Stimulated activated effector memory CD8-positive, alpha-beta T cell treated with anti-CD3 and anti-CD28 coated beads, Interleukin-12 subunit alpha, Interleukin-12 subunit beta, amount 100 ng/mL, for 72 hours (primary cell): ENCODE results near the gene DYNLRB1.
"Not testable (repeated sequence)": the region's sequence is repeated elsewhere in the genome, so short reads cannot be mapped to it uniquely, and the experiment has no call there.

ENCODE experiments used
- ATAC-seq: fragments of 150-1000 bp; cut with Tn5 transposase; 2 replicates; pipeline ENCODE4 v1.10.0; 2021
- DNase-seq, 2 donors: peaks; one replicate each; pipeline ENCODE4 v3.0.0; 2021 to 2022; ENCODE audit warnings: low spot score in 2 of 2
- H3K27ac Mint-ChIP-seq: one replicate; pipeline ENCODE4 v1.8.0; 2022; ENCODE audit warnings: mild to moderate bottlenecking, mixed read lengths
- H3K36me3 Mint-ChIP-seq: one replicate; pipeline ENCODE4 v1.8.0; 2022; ENCODE audit warnings: mild to moderate bottlenecking, mixed read lengths
- H3K4me1 Mint-ChIP-seq: one replicate; pipeline ENCODE4 v1.8.0; 2022; ENCODE audit warnings: mixed read lengths
- H3K4me3 Mint-ChIP-seq: one replicate; pipeline ENCODE4 v1.8.0; 2022; ENCODE audit warnings: mild to moderate bottlenecking, mixed read lengths
- H3K9me3 Mint-ChIP-seq: one replicate; pipeline ENCODE4 v1.8.0; 2022; ENCODE audit warnings: mixed read lengths

The DYNLRB1 gene

DNA sequence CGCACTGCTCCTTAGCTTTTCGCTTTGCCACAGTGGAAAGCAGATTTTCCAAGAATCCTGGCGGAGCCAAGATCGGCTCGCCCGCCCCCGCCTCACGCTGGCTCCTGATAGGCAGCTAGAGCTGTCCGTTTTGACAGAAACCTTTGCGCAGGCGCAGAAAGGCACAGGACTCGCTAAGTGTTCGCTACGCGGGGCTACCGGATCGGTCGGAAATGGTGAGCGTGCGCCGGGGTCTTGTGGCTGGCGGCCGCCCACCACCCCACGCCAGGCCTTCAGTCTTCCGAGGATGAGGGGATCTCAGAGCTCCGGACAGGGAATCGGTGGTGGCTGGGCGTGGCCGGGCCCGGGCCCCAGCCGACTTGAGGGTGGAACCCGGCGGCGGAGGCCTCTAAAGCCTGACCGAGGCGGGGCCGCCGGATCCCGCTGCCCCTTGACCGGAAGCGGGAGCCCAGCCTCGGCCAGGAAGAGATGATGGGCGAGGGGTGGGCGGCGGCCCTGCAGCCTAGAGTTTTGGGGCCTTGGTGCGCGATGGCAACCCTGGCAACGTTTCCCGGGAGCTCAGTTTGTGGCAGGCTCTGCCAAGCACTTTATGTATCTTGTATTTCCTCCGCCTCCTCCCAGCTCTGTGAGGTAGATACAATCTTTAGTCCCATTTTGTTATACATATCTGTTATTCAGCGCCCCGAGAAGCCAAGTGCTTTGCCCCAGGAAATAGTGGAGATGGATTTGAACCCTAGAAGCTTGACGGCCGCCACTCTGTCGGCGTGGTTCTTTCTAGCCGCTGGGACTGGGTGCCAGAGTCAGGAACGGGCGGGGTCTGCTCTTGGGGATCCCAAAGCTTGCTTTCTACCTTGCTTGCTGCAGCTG, at the start of gene DYNLRB1:
TSS of gene DYNLRB1 (plus strand) at position 176 of the 867 bp plus-strand sequence. CDS start at position 213, 37 bp downstream.
- H3K9me3 Mint-ChIP-seq: no peaks in the 10 kb centered on the region
- peaks cover 53% of the 10 kb centered on the region for H3K36me3 Mint-ChIP-seq
- H3K4me1 Mint-ChIP-seq: peaks cover 41% of the 10 kb centered on the region
- ATAC-seq (peak; percentile 91), DNase-seq (peak; percentile 96 to 99)
- peak within 1 kb of the TSS; percentile 97 for H3K4me3 Mint-ChIP-seq
- H3K27ac Mint-ChIP-seq: peak within 1 kb of the TSS; percentile 98

- H3K4me1 Mint-ChIP-seq: no peaks in the 10 kb centered on the region
- no peak for ATAC-seq
- DNase-seq: no peak
- H3K4me3 Mint-ChIP-seq: no peak overlapping the region
- peaks cover 99% of the 10 kb centered on the region for H3K36me3 Mint-ChIP-seq
- no peaks in the 10 kb centered on the region for H3K9me3 Mint-ChIP-seq
- H3K27ac Mint-ChIP-seq: no peak overlapping the region
These were observed 47.3 kb upstream of the DYNLRB1 start for GRCh38 chr20:34468951-34469350.

GRCh38 chr20:34472246-34472925, 43.8 kb upstream of the DYNLRB1 start:
- Mint-ChIP-seq H3K9me3 (no peaks in the 10 kb centered on the region), H3K27ac (no peak overlapping the region), H3K4me1 (peaks cover 9% of the 10 kb centered on the region), H3K36me3 (peaks cover 89% of the 10 kb centered on the region), H3K4me3 (no peak overlapping the region)
- no peak for DNase-seq
- ATAC-seq: no peak

GRCh38 chr20:34473262-34473883, 42.8 kb upstream of the DYNLRB1 start:
- Mint-ChIP-seq H3K36me3 (peaks cover 89% of the 10 kb centered on the region), H3K4me3 (no peak overlapping the region), H3K27ac (no peak overlapping the region), H3K4me1 (peaks cover 9% of the 10 kb centered on the region), H3K9me3 (no peaks in the 10 kb centered on the region)
- no peak for DNase-seq
- peak; percentile 63 for ATAC-seq

GRCh38 chr20:34475979-34476736, 40.1 kb upstream of the DYNLRB1 start:
- DNase-seq (peak in 1 of 2 donors; percentile 10), ATAC-seq (peak; percentile 63)
- Mint-ChIP-seq H3K27ac (peak overlapping the region; percentile 53), H3K9me3 (no peaks in the 10 kb centered on the region), H3K4me3 (no peak overlapping the region), H3K4me1 (peaks cover 9% of the 10 kb centered on the region), H3K36me3 (peaks cover 89% of the 10 kb centered on the region)

DNA sequence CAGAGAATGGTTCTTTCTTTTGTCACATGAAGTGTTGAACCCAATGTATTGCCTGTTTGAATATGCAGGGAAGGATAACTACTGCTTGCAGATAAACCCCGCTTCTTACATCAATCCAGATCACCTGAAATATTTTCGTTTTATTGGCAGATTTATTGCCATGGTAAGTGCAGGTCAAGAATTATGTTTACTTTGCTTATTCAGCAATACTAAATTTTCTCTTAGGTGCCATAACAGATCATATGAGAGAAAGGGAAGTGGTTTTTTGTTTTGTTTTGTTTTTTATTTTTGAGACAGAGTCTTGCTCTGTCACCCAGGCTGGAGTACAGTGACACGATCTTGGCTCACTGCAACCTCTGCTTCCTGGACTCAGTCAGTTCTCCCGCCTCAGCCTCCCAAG, 36.6 kb upstream of the DYNLRB1 start:
- Mint-ChIP-seq H3K9me3 (no peaks in the 10 kb centered on the region), H3K4me1 (peaks cover 9% of the 10 kb centered on the region), H3K36me3 (peaks cover 89% of the 10 kb centered on the region), H3K4me3 (no peak overlapping the region), H3K27ac (no peak overlapping the region)
- ATAC-seq (no peak), DNase-seq (no peak)

GRCh38 chr20:34482154-34482553, 34.1 kb upstream of the DYNLRB1 start:
- DNase-seq, H3K27ac Mint-ChIP-seq, ATAC-seq, H3K4me1 Mint-ChIP-seq, H3K9me3 Mint-ChIP-seq, H3K4me3 Mint-ChIP-seq: not testable (repeated sequence)
- peaks cover 92% of the 10 kb centered on the region for H3K36me3 Mint-ChIP-seq

DNA sequence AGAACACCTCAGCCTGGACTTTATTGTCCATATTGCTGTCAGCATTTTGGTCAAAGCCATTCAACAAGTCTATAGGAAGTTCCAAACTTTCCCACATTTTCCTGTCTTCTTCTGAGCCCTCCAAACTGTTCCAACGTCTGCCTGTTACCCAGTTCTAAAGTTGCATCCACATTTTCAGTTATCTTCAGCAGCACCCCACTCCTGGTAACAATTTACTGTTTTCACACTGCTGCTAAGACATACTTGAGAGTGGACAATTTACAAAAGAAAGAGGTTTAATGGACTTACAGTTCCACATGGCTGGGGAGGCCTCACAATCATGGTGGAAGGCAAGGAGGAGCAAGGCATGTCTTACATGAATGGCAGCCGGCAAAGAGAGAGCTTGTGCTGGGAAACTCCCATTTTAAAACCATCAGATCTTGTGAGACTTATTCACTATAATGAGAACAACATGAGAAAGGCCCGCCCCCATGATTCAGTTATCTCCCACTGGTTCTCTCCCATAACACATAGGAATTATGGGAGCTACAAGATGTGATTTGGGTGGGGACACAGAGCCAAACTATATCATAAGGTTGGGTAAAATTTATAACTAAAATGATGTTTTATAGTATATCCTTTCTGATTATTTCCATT, 32.5 kb upstream of the DYNLRB1 start:
- not testable (repeated sequence) for ATAC-seq, DNase-seq, H3K4me3 Mint-ChIP-seq, H3K9me3 Mint-ChIP-seq, H3K4me1 Mint-ChIP-seq
- Mint-ChIP-seq H3K27ac (peak overlapping the region; percentile 8), H3K36me3 (peaks cover 93% of the 10 kb centered on the region)

DNA sequence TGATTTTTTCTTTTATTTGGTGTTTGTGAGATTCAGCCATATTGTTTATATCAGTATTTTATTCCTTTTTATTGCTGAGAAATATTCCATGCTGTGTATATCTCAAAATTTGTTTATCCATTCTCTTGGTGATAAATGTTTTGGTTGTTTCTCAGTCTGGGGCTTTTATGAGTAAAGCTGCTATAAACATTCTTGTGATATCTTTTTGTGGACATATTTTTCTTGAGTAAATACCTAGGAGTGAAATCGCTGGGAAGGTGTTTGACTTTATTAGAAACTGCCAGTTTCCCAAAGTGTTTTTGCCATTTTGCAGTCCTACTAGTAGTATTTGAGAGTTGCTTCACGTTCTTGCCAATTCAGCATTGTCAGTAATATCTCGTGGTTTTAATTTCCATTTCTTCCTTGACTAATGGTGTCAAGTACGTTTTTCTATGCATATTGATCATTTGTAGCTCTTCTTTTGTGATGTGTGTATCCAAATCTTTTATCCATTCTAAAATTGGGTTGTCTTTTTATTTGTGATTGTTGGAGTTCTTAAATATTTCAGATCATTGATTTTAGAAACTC, 31.1 kb upstream of the DYNLRB1 start:
- ATAC-seq: no peak
- H3K4me1 Mint-ChIP-seq: peaks cover 6% of the 10 kb centered on the region

DNA sequence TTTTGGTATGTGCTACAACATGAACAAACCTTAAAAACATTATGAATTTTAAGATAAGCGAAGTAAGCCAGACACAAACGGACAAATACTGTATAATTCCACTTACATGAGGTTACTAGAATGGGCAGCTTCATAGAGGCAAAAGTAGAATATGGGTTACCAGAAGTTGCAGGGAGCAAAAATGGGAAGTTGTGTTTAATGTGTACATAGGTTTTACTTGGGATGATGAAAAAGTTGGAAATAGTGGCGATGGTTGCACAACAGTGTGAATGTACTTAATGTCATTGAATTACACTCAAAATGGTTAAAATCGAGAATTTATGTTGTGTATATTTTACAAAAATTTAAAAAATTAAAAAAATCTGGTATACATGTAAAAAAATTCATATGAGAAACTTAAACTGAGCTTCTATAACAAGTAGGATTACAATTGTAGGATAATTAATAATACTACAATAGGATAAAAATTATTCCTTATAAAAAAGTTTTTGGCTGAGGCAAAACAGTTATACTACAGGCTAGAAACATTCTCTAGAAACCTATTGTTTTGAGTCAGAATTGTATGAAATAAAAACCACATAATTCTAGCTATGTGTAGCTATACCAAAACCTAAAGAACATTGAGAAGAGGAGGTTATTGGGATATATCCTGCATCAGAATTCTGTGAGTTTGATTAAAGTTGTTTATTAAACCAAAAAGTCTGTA, 24.8 kb upstream of the DYNLRB1 start:
- H3K4me3 Mint-ChIP-seq: no peak overlapping the region
- no peak overlapping the region for H3K27ac Mint-ChIP-seq
- H3K36me3 Mint-ChIP-seq: peaks cover 96% of the 10 kb centered on the region

More for the DNA sequence above, 31.1 kb upstream of the DYNLRB1 start:
- Mint-ChIP-seq H3K4me3 (no peak overlapping the region), H3K36me3 (peaks cover 93% of the 10 kb centered on the region), H3K27ac (peak overlapping the region; percentile 34), H3K9me3 (no peaks in the 10 kb centered on the region)
- DNase-seq: no peak

GRCh38 chr20:34491932-34492509, 24.2 kb upstream of the DYNLRB1 start:
- no peaks in the 10 kb centered on the region for H3K9me3 Mint-ChIP-seq
- H3K4me1 Mint-ChIP-seq: peaks cover 10% of the 10 kb centered on the region
- no peak overlapping the region for H3K27ac Mint-ChIP-seq
- DNase-seq: no peak
- no peak overlapping the region for H3K4me3 Mint-ChIP-seq
- H3K36me3 Mint-ChIP-seq: peaks cover 96% of the 10 kb centered on the region
- ATAC-seq: no peak

More for the DNA sequence above, 24.8 kb upstream of the DYNLRB1 start:
- ATAC-seq (peak; percentile 74), DNase-seq (no peak)
- Mint-ChIP-seq H3K9me3 (no peaks in the 10 kb centered on the region), H3K4me1 (peaks cover 10% of the 10 kb centered on the region)

- Mint-ChIP-seq H3K4me1 (peaks cover 10% of the 10 kb centered on the region), H3K4me3 (no peak overlapping the region), H3K9me3 (no peaks in the 10 kb centered on the region), H3K27ac (peak overlapping the region; percentile 0), H3K36me3 (peaks cover 96% of the 10 kb centered on the region)
- no peak for DNase-seq
- no peak for ATAC-seq
These were observed 22.6 kb upstream of the DYNLRB1 start for GRCh38 chr20:34493646-34494045.

DNA sequence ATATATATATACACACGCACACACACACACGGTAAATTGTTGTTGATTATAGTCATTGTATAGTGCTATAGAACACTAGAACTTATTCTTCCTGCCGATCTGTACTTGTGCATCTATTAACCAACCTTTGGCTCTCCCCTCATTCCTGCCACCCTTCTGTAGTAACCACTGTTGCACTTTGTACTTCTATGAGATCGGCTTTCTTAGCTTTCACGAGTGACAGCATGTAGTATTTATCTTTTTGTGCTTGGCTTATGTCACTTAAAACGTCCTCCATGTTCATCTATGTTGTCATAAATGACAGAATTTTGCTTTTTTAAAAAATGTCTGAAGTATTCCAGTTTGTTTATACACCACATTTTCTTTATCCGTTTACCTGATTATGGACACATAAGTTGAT, 20.9 kb upstream of the DYNLRB1 start:
- no peak for ATAC-seq
- no peak for DNase-seq
- H3K36me3 Mint-ChIP-seq: peaks cover 96% of the 10 kb centered on the region
- peaks cover 15% of the 10 kb centered on the region for H3K4me1 Mint-ChIP-seq
- H3K4me3 Mint-ChIP-seq: no peak overlapping the region
- H3K27ac Mint-ChIP-seq: no peak overlapping the region
- H3K9me3 Mint-ChIP-seq: peaks cover 2% of the 10 kb centered on the region
